HG03520 (cell line): ENCODE data around the gene LIMA1.
"Not testable (repeated sequence)": the region's sequence is repeated elsewhere in the genome, so short reads cannot be mapped to it uniquely, and the experiment has no call there.

Source experiments
- ATAC-seq: cut with Tn5 transposase; IDR thresholded peaks from one replicate; pipeline ENCODE4 v1.9.1; 2021; ENCODE audit warnings: mild to moderate bottlenecking, moderate library complexity; ENCODE audit not compliant: unreplicated experiment

The LIMA1 gene

GRCh38 chr12:50248883-50249282, 34.4 kb downstream of the LIMA1 start:
- ATAC-seq: no peak

- ATAC-seq: no peak
These were observed 34.9 kb downstream of the LIMA1 start for GRCh38 chr12:50248411-50248810.

GRCh38 chr12:50247665-50248064, 35.7 kb downstream of the LIMA1 start:
- ATAC-seq: not testable (repeated sequence)

GRCh38 chr12:50246873-50247612, 36.3 kb downstream of the LIMA1 start:
- ATAC-seq: no peak

GRCh38 chr12:50246197-50246865, 37.0 kb downstream of the LIMA1 start:
- ATAC-seq: no peak

DNA sequence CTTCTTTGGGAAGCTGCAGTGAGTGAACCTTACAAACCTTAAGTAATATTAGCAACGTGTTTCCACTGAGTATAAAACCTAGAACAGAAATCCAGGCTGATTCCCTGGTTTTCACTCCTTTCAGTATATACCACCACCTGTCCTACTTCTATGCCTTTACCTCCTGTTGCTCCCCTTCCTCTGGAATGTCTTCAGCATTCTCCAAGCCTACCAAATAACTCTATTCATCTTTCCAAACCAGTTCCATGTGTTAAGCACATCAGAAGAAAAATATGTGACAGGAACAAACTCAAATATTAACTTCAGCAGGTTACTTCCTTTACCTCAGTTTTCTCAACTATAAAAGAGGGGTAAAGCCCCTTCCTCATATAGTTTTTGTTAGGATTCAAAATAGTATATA, 39.8 kb downstream of the LIMA1 start:
- ATAC-seq: no peak

- ATAC-seq: no peak
These were observed 40.5 kb downstream of the LIMA1 start for GRCh38 chr12:50242751-50243191.

DNA sequence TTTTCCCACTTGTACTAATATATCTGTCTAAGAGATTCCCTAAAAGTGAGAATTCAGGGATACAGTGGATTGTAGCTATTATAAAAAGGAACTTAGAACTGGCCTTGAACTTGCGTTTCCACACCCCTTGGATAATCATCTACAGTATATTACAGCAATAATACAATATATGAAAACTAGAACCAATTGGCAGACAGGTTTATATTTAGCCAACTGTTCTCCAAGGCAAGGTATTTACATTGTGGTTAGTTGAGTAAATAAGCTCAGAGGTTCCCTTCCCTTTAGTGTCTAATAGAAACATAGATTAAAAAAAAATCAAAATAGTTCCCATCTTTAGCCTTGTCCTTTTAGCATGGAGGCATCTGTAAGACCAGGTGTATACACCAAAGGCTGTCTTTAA, 42.1 kb downstream of the LIMA1 start:
- no peak for ATAC-seq

DNA sequence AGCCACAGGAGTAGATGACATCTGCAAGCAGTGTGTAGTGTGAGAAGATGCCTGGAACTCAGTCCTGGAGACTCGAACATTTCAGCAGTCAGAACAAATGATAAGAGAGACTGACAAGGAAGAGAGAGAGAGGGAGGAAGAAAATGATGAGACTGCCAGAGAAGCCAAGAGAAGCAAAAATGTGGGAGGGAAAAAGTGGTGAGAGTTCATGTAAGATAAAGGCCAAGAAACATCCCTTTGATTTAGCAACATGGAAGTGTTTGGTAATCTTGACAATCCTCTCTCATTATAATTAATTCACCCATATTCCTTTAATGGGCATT, 42.6 kb downstream of the LIMA1 start:
- ATAC-seq: no peak

- no peak for ATAC-seq
These were observed 43.1 kb downstream of the LIMA1 start for GRCh38 chr12:50240096-50240791.

- ATAC-seq: no peak
These were observed 43.9 kb downstream of the LIMA1 start for GRCh38 chr12:50239355-50239891.

GRCh38 chr12:50234347-50234746, 49.0 kb downstream of the LIMA1 start:
- no peak for ATAC-seq

DNA sequence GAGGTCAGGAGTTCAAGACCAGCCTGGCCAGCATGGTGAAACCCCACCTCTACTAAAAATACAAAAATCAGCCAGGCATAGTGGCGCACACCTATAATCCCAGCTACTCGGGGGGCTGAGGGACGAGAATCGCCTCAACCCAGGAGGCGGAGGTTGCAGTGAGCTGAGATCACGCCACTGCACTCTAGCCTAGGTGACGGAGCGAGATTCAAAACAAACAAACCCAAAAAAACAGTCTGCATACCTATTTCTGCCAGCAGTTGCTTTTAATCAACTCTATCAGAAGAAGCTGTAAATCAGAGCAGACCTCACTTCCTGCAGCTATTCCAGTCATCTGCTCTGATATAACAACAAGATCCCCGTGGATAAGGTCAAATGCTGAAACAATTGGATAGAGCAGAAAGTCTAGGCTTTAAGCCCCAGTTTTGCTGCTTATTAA, 50.5 kb downstream of the LIMA1 start:
- no peak for ATAC-seq

GRCh38 chr12:50232206-50232605, 51.1 kb downstream of the LIMA1 start:
- ATAC-seq: no peak

DNA sequence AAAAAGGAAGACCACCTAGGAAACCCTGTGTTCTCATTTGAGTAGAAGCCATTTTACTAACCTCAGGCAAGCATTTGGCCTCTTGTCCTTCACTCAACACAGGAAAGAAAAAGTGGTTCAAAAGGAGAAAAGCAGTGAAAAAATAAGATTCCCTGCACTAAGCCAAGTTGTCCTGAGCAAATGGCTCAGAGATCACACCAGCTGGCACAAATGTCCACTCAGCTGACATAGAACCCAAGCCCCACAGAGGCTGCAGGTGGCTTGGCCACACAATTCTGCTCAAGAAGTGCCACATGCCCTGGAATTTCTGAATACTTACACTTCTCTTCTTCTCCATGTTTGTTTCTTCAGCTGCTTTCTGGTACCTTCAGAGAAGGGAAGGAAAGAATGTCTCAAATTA, 52.0 kb downstream of the LIMA1 start:
- no peak for ATAC-seq

DNA sequence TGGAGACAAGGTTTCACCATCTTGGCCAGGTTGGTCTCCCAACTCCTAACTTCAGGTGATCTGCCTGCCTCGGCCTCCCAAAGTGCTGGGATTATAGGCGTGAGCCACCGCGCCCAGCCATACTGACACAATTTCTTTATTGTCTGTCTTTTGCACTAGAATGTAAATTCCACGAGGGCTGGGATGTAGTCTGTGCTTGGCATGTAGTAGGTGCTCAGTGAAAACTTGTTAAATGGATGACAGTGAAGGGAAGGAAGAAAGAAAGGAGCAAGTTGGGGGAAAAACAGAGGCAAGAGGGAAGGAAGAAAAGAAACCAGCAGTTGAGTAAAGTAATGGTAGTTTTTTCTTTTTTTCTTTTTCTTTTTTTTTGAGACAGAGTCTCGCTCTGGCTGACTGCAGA, 53.1 kb downstream of the LIMA1 start:
- ATAC-seq: no peak

DNA sequence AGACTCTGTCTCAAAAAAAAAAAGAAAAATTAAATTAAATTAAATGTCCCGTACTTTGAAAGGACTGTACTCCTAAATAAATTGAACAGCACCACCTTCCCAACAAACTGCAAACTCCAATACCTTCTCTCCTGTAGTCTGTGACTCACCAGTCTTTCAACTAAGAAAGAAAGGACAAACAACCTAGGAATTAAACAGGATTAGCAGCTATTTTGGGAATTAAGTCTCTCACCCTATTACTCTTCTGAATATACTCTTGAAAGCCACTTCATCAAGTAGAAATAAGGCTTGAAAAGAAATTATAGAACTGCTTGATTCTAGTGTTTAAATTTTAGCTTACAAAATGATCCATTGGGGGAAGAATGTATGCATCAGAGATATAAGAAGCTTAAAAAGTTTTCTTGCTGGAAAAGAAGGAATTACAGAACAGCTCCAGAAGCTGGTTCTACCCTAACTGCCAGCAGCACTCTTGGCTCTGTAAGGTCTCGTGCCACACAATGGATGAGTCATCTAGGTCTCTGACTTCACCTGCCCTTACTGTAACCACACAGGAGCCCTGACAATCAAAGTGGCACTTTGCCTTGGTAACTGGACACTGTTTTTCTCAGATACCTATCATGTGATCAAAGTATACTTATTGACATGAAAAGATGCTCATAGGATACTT, 59.2 kb downstream of the LIMA1 start:
- no peak for ATAC-seq

DNA sequence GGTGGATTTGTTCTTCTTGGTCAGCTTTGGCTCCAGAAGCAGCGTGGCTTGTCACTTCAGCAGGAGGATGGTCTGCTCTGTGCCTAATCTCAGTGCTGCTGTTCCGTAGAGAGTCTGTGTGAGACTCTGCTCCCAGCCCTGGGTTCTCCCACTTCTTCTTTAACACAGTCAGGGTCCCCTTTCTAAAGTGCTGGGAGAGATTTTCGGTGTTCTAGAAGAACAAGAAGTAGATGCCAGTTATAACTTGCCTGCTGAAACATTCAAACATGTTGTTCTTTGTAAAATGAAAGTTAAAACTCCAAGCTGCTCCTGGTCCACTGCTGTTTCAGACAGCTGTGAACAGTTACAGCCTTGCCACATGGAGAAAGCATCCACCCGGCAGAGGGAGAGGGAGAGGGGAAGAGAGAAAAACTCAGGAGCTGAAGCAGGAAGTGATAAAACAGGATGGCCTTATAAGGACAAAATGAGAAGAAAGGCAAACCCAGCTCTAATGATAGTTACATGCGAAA, 61.0 kb downstream of the LIMA1 start:
- no peak for ATAC-seq

DNA sequence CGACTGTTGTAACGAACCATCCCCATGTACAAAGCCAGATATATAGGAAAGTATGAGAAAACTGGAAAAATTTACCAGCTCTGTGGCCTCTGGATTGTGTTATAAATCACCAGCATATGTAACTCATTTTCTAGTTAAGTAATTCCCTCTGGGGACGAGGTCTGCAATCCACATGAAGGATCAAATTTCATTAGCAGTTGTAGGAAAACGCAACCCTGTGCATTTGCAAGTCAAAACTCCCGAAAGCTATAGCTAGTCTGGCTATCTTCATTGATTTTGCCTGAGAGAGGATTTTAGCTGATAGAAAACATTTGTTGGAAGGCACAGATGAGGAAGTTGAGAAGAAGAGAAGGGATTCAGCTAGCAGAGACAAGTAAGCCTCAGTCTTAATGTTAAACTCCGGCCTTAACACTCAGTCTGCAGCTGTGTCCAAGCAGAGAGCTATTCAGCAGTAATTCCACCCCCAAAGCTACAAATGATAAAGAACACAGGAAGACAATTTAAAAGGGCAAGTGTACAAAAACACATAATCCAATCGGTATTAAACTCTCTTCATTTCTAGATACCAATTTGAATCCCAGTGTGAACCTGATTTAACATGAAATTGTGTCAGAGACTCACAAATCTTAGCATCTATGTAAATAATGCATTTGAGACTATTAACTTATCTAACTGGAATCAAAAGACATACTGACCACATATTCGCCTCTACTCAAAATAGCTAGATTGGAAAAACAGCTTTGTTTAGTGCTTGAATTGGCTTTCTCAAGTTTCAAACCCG, 61.9 kb downstream of the LIMA1 start:
- ATAC-seq: no peak

DNA sequence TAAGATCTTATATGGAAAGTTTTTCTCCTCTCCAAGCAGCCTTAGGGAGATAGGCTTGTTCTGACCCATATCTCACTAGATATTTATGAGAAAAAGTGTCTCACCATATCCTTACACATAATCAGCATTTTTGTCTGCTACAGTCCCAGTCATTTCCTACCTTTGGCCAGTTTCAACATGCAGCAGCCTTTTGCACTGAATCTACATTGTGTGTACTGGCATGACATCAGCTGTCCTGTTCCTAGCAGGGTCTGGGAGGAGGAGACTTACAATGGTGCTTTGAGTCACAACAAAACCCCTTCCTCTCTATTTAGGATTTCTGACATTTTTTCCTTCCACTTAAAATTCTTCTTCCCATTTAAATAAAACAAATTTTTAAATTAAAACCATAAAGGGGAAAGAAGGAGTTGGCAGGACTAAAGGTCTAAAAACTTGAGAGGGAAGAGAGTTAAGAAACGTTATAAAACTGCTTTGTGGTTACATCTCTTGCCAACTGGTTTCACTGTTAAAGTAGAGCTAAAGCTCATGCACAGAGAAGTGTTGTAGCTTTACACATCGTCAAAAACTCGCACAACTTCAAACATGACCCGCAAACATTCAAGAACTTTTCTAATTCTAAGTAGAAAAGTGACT, 62.8 kb downstream of the LIMA1 start:
- peak; percentile 47 for ATAC-seq
